ENCODE measurements around the gene PKDCC. TPM values are rescaled to one million over a fixed set of nuclear protein-coding genes. Genes with fewer than 3 reads are reported as not detected.

Gene PKDCC
- total RNA-seq, 6 experiments from 2014 or later, result 8.2 to 20.9 (median 12.3) TPM

DNA sequence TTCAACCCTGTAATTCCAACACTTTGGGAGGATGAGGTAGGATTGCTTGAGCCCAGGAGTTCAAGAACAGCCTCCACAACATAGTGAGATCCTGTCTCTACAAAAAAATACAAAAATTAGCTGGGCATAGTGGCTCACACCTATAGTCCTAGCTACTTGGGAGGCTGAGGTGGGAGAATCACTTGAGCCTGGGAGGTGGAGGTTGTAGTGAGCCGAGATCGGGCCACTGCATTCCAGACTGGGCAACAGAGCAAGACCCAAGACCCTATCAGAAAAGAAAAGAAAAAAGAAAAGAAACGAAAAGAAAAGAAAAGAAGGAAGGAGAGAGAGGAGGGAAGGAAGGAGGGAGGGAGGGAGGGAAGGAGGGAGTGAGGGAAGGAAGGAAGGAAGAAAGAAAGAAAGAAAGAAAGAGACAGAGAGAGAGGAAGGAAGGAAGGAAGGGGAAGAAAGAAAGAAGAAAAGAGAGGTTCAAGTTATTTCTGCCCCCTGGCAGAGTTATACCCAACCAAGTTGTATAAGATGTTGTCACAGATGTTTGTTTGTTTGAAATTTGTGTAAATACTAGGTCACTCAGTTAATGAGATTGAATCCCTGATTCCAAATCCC lies 3.9 kb upstream of the PKDCC start:
- TF ChIP-seq POLR2A (IDR thresholded peaks at IDR 0.05), result no peak
- TF ChIP-seq, protein P1, sequence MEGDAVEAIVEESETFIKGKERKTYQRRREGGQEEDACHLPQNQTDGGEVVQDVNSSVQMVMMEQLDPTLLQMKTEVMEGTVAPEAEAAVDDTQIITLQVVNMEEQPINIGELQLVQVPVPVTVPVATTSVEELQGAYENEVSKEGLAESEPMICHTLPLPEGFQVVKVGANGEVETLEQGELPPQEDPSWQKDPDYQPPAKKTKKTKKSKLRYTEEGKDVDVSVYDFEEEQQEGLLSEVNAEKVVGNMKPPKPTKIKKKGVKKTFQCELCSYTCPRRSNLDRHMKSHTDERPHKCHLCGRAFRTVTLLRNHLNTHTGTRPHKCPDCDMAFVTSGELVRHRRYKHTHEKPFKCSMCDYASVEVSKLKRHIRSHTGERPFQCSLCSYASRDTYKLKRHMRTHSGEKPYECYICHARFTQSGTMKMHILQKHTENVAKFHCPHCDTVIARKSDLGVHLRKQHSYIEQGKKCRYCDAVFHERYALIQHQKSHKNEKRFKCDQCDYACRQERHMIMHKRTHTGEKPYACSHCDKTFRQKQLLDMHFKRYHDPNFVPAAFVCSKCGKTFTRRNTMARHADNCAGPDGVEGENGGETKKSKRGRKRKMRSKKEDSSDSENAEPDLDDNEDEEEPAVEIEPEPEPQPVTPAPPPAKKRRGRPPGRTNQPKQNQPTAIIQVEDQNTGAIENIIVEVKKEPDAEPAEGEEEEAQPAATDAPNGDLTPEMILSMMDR (IDR thresholded peaks at IDR 0.05), result no peak
- no peaks in the 10 kb centered on the region for H3K9me3 ChIP-seq

DNA sequence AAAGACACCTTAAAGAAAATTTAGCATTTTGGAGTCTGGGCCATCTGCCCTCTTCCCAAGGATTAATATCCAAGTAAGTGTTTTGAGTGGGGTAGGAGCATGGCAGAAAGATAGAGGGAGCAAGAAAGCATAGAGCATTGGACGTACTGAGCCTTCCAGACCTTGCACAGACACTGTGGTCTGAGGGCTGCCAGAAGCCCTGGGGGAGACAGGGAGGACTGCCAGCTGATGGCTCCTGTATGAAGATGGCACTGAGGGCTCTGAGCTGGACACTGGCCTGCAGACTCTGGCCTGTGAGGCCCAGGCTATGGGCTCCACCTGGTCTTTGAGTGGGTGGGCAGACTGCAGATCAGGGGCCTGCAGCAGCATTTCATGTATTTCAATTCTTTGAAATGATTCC lies 2.9 kb upstream of the PKDCC start:
- WGBS (ENCODE audit: insufficient coverage, low coverage, low lambda C conversion rate, missing lambda C conversion rate), result 86% methylated on average over 1 of the region's 1 CpG
- Histone ChIP-seq H3K4me3 (no peak overlapping the region), H3K36me3 (no peaks in the 10 kb centered on the region), H3K27ac (no peak overlapping the region), H3K27me3 (no peaks in the 10 kb centered on the region), H3K4me1 (peaks cover 0 to 25% (median 5%) of the 10 kb centered on the region in 4 donors), H3K9me3 (no peaks in the 10 kb centered on the region)
- intact Hi-C loops (cut with DNase I), result no loop called here
- TF ChIP-seq, protein P1 (IDR thresholded peaks at IDR 0.05), result no peak
- TF ChIP-seq POLR2A (IDR thresholded peaks at IDR 0.05), result no peak
- ATAC-seq (no peak), DNase-seq (no peak)

More for the DNA sequence above, 3.9 kb upstream of the PKDCC start:
- Histone ChIP-seq H3K27ac (no peak overlapping the region), H3K27me3 (no peaks in the 10 kb centered on the region), H3K4me1 (peaks cover 0 to 21% (median 2%) of the 10 kb centered on the region in 4 donors), H3K4me3 (no peak overlapping the region), H3K36me3 (no peaks in the 10 kb centered on the region)
- WGBS (ENCODE audit: insufficient coverage, low coverage, low lambda C conversion rate, missing lambda C conversion rate), result 83% methylated on average over 1 of the region's 3 CpGs
- intact Hi-C loops (cut with DNase I), result no loop called here
- no peak for ATAC-seq
- DNase-seq, result no peak

DNA sequence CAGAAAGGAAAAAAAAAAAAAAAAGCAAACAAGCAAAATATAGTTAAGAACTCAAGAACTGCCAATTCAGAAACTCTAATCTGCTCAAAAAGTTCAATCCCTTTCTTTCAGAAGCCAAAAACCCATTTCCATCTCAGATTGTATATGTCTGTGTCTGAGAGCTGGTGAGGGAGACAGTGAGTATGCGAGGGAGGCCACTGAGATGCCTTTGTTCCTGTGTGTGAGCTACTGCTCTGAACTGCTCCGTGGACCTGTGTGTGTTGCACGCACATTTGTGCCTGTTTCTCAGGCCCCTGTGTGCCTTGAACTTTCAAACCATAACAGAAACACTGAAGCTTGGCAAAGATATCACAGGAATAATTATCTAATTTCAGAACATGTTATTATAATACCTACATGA lies 2.5 kb upstream of the PKDCC start:
- Histone ChIP-seq H3K4me3 (no peak overlapping the region), H3K36me3 (no peaks in the 10 kb centered on the region), H3K9me3 (no peaks in the 10 kb centered on the region), H3K4me1 (peaks cover 0 to 25% (median 5%) of the 10 kb centered on the region in 4 donors), H3K27ac (no peak overlapping the region), H3K27me3 (no peaks in the 10 kb centered on the region)
- no peak for DNase-seq
- WGBS (ENCODE audit: insufficient coverage, low coverage, low lambda C conversion rate, missing lambda C conversion rate), result 73% methylated on average over 2 of the region's 3 CpGs
- intact Hi-C loops (cut with DNase I), result no loop called here
- ATAC-seq, result no peak
- no peak for TF ChIP-seq POLR2A (IDR thresholded peaks at IDR 0.05)
- TF ChIP-seq, protein P1 (IDR thresholded peaks at IDR 0.05), result no peak

DNA sequence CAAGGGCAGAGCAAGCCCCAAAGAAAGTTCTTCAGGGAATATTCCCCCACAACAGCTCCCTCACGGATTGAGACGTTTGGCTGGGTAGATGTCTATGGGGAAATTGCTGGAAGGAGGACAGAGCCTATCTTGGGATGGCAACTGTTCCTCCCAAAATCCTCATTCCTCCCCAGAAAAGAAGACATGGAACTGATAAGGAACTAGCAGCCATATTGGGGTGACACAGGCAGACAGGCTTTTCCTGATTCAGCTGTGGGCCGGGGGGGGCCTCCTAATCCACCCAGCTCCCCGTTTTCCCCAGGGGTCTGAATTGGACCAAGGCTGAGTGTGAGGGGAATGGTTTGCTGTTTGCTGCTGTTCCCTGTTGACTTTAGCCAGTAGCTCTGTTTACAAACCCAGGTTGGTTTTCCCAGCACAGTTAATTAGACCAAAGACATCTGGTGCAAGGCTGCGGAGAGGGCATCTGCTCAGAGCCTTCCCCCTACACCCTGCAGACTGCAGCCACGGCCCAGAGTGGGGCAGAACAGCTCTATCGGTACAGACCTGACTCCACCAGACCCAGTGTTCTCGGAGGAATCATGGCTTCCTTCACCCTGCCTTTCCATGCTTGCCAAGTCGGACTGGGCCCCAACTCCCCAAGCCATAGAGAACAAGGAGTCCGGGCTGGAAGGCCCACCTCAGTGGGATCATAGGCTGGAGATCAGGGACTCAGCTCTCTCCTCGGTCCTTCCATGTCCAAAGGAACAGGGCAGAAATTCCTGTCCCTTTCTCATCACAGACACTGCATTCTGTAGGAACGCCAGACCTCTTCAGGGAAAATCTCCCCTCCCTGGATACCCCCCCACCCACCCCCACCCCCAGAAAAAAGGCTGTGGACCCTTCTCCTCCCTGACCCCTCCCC lies 1.7 kb upstream of the PKDCC start:
- no peak for DNase-seq
- intact Hi-C loops (cut with DNase I), result no loop called here
- WGBS (ENCODE audit: insufficient coverage, low coverage, low lambda C conversion rate, missing lambda C conversion rate), result 52% methylated on average over 8 of the region's 12 CpGs
- peak; percentile 40 to 59 (median 44) for ATAC-seq
- Histone ChIP-seq H3K9me3 (no peaks in the 10 kb centered on the region), H3K36me3 (no peaks in the 10 kb centered on the region), H3K27ac (peak overlapping the region in 1 of 3 donors; percentile 34), H3K4me3 (no peak overlapping the region), H3K4me1 (peaks cover 0 to 25% (median 5%) of the 10 kb centered on the region in 4 donors), H3K27me3 (no peaks in the 10 kb centered on the region)
- TF ChIP-seq POLR2A (IDR thresholded peaks at IDR 0.05), result no peak
- TF ChIP-seq, protein P1 (IDR thresholded peaks at IDR 0.05), result no peak

All from right lobe of liver (tissue), 6 donors.